ENCODE data around the gene NEURL4. TPM values are rescaled to one million over a fixed set of nuclear protein-coding genes. Genes with fewer than 3 reads are reported as not detected.

Gene NEURL4
- total RNA-seq, 1 donor from 2014 or later: 45.1 TPM

DNA sequence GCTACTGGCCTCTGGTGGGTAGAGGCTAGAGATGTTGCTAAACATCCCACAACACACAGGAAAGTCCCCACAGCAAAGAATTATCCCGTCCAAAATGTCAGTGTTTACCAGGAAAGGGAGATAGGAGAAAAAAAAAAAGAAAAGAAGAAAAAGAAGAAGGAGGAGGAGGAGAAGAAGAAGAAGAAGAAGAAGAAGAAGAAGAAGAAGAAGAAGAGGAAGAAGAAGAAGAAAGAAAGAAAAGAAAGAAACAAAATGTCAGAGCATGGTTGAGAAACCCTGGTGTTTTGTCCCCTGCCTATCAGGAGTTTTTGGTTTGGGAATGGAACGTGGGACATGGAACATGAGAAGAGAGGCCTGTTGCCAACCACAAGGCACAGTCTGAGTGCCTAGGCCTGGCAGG, 28.2 kb upstream of the NEURL4 start:
- Mint-ChIP-seq H3K36me3 (ENCODE audit: unreplicated experiment) (no peaks in the 10 kb centered on the region), H3K4me1 (ENCODE audit: unreplicated experiment) (peaks cover 34% of the 10 kb centered on the region), H3K9me3 (ENCODE audit: unreplicated experiment) (no peaks in the 10 kb centered on the region), H3K27ac (ENCODE audit: unreplicated experiment) (no peak overlapping the region), H3K4me3 (ENCODE audit: unreplicated experiment) (no peak overlapping the region), H3K27me3 (ENCODE audit: unreplicated experiment) (no peaks in the 10 kb centered on the region)
- TF ChIP-seq, protein P1, sequence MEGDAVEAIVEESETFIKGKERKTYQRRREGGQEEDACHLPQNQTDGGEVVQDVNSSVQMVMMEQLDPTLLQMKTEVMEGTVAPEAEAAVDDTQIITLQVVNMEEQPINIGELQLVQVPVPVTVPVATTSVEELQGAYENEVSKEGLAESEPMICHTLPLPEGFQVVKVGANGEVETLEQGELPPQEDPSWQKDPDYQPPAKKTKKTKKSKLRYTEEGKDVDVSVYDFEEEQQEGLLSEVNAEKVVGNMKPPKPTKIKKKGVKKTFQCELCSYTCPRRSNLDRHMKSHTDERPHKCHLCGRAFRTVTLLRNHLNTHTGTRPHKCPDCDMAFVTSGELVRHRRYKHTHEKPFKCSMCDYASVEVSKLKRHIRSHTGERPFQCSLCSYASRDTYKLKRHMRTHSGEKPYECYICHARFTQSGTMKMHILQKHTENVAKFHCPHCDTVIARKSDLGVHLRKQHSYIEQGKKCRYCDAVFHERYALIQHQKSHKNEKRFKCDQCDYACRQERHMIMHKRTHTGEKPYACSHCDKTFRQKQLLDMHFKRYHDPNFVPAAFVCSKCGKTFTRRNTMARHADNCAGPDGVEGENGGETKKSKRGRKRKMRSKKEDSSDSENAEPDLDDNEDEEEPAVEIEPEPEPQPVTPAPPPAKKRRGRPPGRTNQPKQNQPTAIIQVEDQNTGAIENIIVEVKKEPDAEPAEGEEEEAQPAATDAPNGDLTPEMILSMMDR (IDR thresholded peaks at IDR 0.05): no peak
- DNase-seq (ENCODE audit: extremely low spot score, unreplicated experiment): no peak

DNA sequence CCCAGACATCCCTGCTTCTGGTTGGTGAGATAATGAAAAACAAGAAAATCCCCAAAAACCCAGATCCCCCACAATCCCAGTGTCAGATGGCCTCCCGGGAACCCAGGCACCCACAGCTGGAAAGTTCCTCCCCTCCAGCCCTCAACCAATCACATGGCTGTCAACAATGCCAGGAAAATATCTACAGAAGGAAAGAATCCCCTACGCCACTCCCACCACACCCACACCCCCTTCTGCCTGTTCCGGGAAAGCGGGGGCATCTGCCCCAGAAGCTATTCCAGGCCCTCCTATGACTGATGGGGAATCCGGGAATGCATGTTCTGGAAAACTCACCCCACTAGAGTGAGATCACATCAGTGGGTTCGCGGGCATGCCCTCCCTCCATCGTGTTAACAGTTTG, 27.6 kb upstream of the NEURL4 start:
- no peak overlapping the region for H3K4me3 Mint-ChIP-seq (ENCODE audit: unreplicated experiment)
- no peak overlapping the region for H3K27ac Mint-ChIP-seq (ENCODE audit: unreplicated experiment)

DNA sequence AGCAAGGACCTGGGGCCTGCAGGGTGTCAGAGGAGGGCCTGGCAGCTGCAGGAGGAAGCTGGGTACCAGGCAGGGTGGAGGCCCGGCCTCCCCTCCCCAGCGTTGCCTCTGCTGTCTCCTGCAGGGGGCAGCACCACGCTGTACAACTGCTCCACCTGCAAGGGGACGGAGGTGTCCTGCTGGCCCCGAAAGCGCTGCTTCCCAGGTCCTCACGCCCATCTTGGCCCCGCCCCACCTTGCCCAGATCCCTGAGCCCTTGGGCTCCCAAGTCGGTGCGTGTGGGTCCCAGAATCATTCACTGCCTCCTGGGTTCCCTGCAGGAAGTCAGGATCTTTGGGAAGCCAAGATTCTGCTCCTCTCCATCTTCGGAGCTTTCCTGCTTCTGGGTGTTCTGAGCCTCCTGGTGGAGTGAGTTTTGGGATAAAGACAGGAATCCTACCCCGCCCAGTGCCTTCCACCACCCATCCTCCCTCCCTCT, 27.0 kb upstream of the NEURL4 start:
- Mint-ChIP-seq H3K4me3 (ENCODE audit: unreplicated experiment) (no peak overlapping the region), H3K27me3 (ENCODE audit: unreplicated experiment) (no peaks in the 10 kb centered on the region), H3K27ac (ENCODE audit: unreplicated experiment) (no peak overlapping the region), H3K36me3 (ENCODE audit: unreplicated experiment) (no peaks in the 10 kb centered on the region), H3K4me1 (ENCODE audit: unreplicated experiment) (peaks cover 38% of the 10 kb centered on the region), H3K9me3 (ENCODE audit: unreplicated experiment) (no peaks in the 10 kb centered on the region)
- TF ChIP-seq, protein P1 (IDR thresholded peaks at IDR 0.05): peak; percentile 92
- peak; percentile 91 for DNase-seq (ENCODE audit: extremely low spot score, unreplicated experiment)

More for the DNA sequence above, 27.6 kb upstream of the NEURL4 start:
- no peaks in the 10 kb centered on the region for H3K36me3 Mint-ChIP-seq (ENCODE audit: unreplicated experiment)
- H3K9me3 Mint-ChIP-seq (ENCODE audit: unreplicated experiment): no peaks in the 10 kb centered on the region
- TF ChIP-seq, protein P1 (IDR thresholded peaks at IDR 0.05): no peak
- no peaks in the 10 kb centered on the region for H3K27me3 Mint-ChIP-seq (ENCODE audit: unreplicated experiment)
- DNase-seq (ENCODE audit: extremely low spot score, unreplicated experiment): no peak
- peaks cover 36% of the 10 kb centered on the region for H3K4me1 Mint-ChIP-seq (ENCODE audit: unreplicated experiment)

DNA sequence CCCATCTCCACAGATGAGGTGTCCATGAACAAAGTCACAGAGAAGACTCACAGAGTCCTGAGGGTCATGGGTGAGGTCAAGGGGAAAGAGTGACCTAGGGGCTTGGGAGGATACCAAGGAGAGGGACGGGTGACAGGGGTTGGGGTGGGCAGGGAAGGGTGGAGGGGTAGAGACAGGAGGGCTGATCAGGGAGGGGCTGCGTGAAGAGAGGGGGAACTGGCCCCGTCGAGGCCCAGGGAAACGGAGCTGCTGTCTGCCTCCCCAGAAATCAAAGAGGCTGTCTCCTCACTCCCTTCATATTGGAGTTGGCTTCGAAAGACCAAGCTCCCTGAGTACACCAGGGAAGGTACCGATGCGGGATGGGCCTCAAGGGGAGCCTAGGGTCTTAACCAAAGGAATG, 26.4 kb upstream of the NEURL4 start:
- Mint-ChIP-seq H3K27me3 (ENCODE audit: unreplicated experiment) (no peaks in the 10 kb centered on the region), H3K4me3 (ENCODE audit: unreplicated experiment) (no peak overlapping the region), H3K4me1 (ENCODE audit: unreplicated experiment) (peaks cover 38% of the 10 kb centered on the region), H3K36me3 (ENCODE audit: unreplicated experiment) (no peaks in the 10 kb centered on the region), H3K9me3 (ENCODE audit: unreplicated experiment) (no peaks in the 10 kb centered on the region), H3K27ac (ENCODE audit: unreplicated experiment) (peak overlapping the region; percentile 11)
- DNase-seq (ENCODE audit: extremely low spot score, unreplicated experiment): no peak
- TF ChIP-seq, protein P1 (IDR thresholded peaks at IDR 0.05): no peak

DNA sequence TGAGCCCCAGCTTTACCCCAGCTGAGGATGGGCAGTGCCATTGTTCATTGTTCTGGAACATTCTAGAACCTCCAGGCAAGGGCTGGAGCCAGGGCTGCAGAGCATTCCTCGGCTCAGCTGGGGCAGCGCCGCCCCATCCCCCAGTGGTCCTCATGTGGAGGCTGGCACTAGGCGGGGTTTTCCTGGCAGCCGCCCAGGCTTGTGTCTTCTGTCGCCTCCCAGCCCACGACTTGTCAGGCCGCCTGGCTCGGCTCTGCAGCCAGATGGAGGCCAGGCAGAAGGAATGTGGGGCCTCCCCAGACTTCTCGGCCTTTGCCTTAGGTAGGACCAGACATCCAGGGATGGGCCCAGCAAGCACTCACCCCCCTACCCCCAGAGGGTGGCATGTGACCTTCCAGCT, 25.9 kb upstream of the NEURL4 start, which contains the start of gene TMEM95:
Gene TMEM95 (plus strand): TSS at position 104 of the 400 bp plus-strand sequence. CDS start 49 bp downstream, at position 153.
- Mint-ChIP-seq H3K27ac (ENCODE audit: unreplicated experiment) (peak within 1 kb of the TSS; percentile 43), H3K4me3 (ENCODE audit: unreplicated experiment) (no peak within 1 kb of the TSS), H3K4me1 (ENCODE audit: unreplicated experiment) (peaks cover 38% of the 10 kb centered on the region), H3K27me3 (ENCODE audit: unreplicated experiment) (no peaks in the 10 kb centered on the region), H3K9me3 (ENCODE audit: unreplicated experiment) (no peaks in the 10 kb centered on the region), H3K36me3 (ENCODE audit: unreplicated experiment) (no peaks in the 10 kb centered on the region)
- no peak for DNase-seq (ENCODE audit: extremely low spot score, unreplicated experiment)
- TF ChIP-seq, protein P1 (IDR thresholded peaks at IDR 0.05): no peak

Data from osteocyte (in vitro differentiated cells).